ENCODE data around the gene SEPTIN3. TPM values are rescaled to one million over a fixed set of nuclear protein-coding genes. Genes with fewer than 3 reads are reported as not detected.

SEPTIN3 gene
- total and polyA plus RNA-seq, 10 of the 15 experiments (the other 5 are each of a cell fraction or from before 2014, with no cell fraction given), result 0.05 to 3.1 (median 0.87) TPM

- no peak for TF ChIP-seq EGR1 (IDR thresholded peaks at IDR 0.05; ENCODE audit: borderline replicate concordance in 1 of 2, low read depth in 2 of 2, low read length in 2 of 2)
- TF ChIP-seq ZNF24 (IDR thresholded peaks at IDR 0.05), result no peak
Observed at GRCh38 chr22:41989246-41989645, 20.0 kb downstream of the SEPTIN3 start (continued).

DNA sequence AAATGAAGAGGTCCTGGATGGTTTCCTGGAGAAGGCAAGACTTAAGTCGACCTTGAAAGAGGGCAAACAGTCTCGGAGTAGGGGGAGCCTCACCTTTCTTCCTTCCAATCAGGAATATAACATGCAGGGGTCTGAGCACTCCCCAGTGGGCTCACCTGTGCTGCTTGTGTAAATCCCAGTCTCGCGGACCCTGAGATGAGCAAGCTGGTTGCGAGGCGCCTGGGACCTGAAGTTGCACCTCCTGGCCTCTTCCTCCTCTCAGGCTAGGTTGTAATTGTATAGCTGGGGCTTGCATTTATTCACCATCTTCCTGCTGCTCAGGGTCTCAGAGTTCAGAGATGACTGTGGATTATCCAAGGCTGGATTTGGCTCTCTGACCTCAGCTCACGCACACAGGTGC, 21.9 kb downstream of the SEPTIN3 start:
- peaks cover 18% of the 10 kb centered on the region for H3K4me1 ChIP-seq (ENCODE audit: control insufficient read depth, insufficient read depth, low read length)
- ATAC-seq (no peak), DNase-seq (ENCODE audit: low read depth, low spot score) (no peak), FAIRE-seq (no peak)
- no peak overlapping the region for H3K4me2 ChIP-seq (ENCODE audit: control insufficient read depth, insufficient read depth)
- SMC1A ChIA-PET (ENCODE audit: uncharacterized antibody, unreplicated experiment), result no interaction called here
- no peak overlapping the region for H2AFZ ChIP-seq (ENCODE audit: control insufficient read depth, low read depth, low read length)
- no peak overlapping the region for H3K27ac ChIP-seq (ENCODE audit: control insufficient read depth, insufficient read depth)
- H3K4me3 ChIP-seq, result no peak overlapping the region
- no peak overlapping the region for H3K9ac ChIP-seq (ENCODE audit: control insufficient read depth, insufficient read depth, low read length)
- CTCF ChIA-PET, result no interaction called here
- POLR2A ChIA-PET, result no interaction called here
- no peaks in the 10 kb centered on the region for H3K27me3 ChIP-seq (replicated peaks in 1 of 2; ENCODE audit: control insufficient read depth in 2 of 2, insufficient read depth in 2 of 2, low read length in 1 of 2)
- WGBS (ENCODE audit: insufficient coverage, insufficient replicate concordance, low lambda C conversion rate, missing lambda C conversion rate), result 86% methylated on average over 7 of the region's 7 CpGs
- no peaks in the 10 kb centered on the region for H4K20me1 ChIP-seq (ENCODE audit: control insufficient read depth, insufficient read depth)
- no peaks in the 10 kb centered on the region for H3K36me3 ChIP-seq (ENCODE audit: control insufficient read depth in 2 of 2, insufficient read depth in 2 of 2, low read length in 1 of 2)
- no peaks in the 10 kb centered on the region for H3K79me2 ChIP-seq (ENCODE audit: control insufficient read depth, insufficient read depth, low read length)
- intact Hi-C loops (cut with micrococcal nuclease; ENCODE audit: unreplicated experiment), result no loop called here
- no peaks in the 10 kb centered on the region for H3K9me3 ChIP-seq (replicated peaks; ENCODE audit: control insufficient read depth, insufficient read depth, low read length)
- no peak for TF ChIP-seq CREB1 (IDR thresholded peaks at IDR 0.05; ENCODE audit: low read depth)
- no peak for TF ChIP-seq ZNF384 (IDR thresholded peaks at IDR 0.05; ENCODE audit: borderline replicate concordance, low read depth, low read length)
- no peak for TF ChIP-seq RAD21 (IDR thresholded peaks at IDR 0.05; ENCODE audit: insufficient read depth, low read depth, low read length)
- TF ChIP-seq HDAC2 (IDR thresholded peaks at IDR 0.05), result no peak
- TF ChIP-seq ZNF217 (IDR thresholded peaks at IDR 0.05), result no peak
- TF ChIP-seq TBL1XR1 (IDR thresholded peaks at IDR 0.05; ENCODE audit: low read depth, low read length), result no peak
- TF ChIP-seq TARDBP (IDR thresholded peaks at IDR 0.05; ENCODE audit: borderline replicate concordance), result no peak
- no peak for TF ChIP-seq DPF2 (IDR thresholded peaks at IDR 0.05)
- no peak for TF ChIP-seq ATF7 (IDR thresholded peaks at IDR 0.05; ENCODE audit: low read depth)
- in situ Hi-C loops (cut with MboI), result no loop called here
- no TSS peak for BruUV-seq (replicated peaks)
- RAD21 ChIA-PET (ENCODE audit: unreplicated experiment), result no interaction called here

Data from GM12878 (cell line).